Measurements from ENCODE around the gene SUGT1. TPM values are rescaled to one million over a fixed set of nuclear protein-coding genes. Genes with fewer than 3 reads are reported as not detected.
"Not testable (repeated sequence)": the region's sequence is repeated elsewhere in the genome, so short reads cannot be mapped to it uniquely, and the experiment has no call there.

Gene SUGT1
- total RNA-seq, 1 experiment from 2014 or later = 16.9 TPM

DNA sequence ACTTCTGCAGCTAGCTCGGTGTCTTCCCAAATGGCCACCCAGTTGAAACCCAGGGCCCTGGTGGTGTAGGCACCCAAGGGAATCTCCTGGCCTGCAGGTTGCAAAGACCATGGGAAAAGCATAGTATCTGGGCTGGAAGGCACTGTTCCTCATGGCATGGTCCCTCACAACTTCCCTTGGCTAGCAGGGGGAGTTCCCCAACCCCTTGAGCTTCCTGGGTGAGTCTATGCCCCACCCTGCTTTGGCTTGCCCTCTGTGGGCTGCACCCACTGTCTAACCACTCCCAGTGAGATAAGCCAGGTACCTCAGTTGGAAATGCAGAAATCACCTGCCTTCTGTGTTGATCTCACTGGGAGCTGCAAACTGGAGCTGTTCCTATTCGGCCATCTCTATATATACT, 68.7 kb downstream of the SUGT1 start:
- DNase-seq (ENCODE audit: low read depth); in situ Hi-C loops (cut with HindIII; ENCODE audit: low pct_unique_long_range_greater_than_20kb, low sequenced_read_pairs): not testable (repeated sequence)

DNA sequence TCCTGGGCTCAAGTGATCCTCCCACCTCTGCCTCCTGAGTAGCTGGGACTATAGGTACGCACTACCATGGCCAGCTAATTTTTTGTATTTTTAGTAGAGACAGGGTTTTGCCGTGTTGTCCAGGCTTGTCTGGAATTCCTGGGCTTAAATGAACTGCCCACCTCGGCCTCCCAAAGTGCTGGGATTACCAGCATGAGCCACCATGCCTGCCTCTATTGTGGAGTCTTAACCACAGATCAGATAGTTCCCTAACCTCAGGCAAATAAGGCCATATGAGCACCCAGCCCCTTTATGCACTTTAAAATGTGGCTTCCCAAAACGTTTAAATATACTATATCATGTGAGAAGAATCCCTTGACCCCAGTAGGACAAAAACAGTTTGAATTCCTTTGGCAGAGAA, 70.5 kb downstream of the SUGT1 start:
- in situ Hi-C loops (cut with HindIII; ENCODE audit: low pct_unique_long_range_greater_than_20kb, low sequenced_read_pairs) = no loop called here
- DNase-seq (ENCODE audit: low read depth) = no peak

DNA sequence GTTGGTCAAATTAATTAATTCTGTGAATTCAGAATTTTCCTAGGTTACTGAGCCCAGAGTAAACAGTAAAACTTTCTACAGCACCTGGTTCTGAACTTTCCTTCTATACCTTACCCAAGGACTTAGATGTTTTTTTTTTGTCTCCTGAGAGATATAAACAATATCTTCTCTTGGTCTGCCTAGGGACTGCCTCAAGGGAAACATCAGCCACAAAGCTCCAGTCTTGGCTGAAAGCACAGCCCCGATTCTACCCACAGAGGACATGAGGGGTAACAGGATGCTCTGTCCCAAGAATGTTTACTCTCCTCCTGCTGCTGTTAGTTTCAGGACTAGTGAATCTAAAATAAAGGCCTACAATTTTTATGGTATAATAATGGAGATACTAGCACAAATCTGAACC, 72.7 kb downstream of the SUGT1 start:
- DNase-seq (ENCODE audit: low read depth) = no peak
- in situ Hi-C loops (cut with HindIII; ENCODE audit: low pct_unique_long_range_greater_than_20kb, low sequenced_read_pairs) = no loop called here

DNA sequence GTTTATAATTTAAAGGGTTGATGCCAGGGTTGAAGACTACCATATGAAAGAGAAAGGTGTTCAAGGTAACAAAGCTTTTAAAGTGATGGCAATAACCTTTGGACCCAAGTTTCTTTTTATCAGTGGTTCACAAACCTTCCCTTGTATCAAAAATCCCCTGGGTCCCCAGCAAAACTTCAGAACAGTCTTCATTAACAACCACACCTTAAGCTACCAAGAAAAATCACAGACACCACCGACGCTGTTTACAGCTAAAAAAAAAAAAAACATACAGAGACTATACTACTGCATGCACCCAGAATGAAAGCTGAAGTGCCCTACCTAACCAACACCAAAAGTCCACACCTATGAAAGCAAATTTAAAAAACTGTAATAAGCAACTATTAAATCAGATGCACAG, 73.6 kb downstream of the SUGT1 start:
- in situ Hi-C loops (cut with HindIII; ENCODE audit: low pct_unique_long_range_greater_than_20kb, low sequenced_read_pairs) = no loop called here

DNA sequence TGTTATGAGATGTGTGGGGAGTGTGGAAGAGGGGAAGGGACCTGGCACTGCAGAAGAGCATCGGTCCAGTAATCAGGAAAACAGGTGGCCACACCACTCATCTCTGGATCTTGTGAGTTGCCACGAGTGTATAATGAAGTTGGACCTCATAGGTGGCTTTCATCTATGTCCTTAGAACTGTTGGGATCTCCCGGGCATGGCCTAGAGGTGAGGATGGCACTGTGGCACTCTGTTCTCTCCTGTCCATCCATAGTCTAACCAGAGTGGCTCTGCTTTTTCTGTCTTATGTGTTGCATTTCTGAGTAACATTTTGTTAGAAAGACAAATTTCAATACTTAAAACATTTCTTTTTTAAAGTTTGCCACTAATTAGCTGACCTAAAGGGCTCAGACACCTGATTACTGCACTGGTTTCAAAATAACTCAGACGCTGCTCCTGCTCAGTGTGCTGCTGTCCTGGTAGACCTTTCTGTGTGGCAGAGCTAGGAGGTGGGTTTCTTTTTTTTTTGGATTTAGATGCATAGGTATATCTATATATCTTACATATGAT, 81.5 kb downstream of the SUGT1 start:
- in situ Hi-C loops (cut with HindIII; ENCODE audit: low pct_unique_long_range_greater_than_20kb, low sequenced_read_pairs) = no loop called here

More for the DNA sequence above, 73.6 kb downstream of the SUGT1 start:
- no peak for DNase-seq (ENCODE audit: low read depth)

DNA sequence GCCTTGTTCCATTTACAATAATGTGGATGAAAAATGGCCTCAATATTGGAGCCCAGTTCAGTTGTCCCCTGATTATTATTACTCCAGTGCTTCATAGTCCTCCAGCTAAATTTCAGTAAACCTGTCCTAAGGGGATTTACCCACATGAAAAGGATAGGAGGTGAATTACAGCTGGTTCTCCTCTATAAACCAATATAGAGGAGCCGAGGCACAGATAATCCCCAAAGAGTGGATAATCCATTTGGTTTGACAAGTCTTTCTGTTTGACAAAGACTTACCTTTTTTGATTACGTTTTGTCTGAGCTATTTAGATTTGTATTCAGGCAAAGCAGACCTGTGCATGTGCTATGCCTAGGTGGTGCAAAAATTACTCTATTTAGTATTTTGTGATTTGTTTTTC, 84.3 kb downstream of the SUGT1 start:
- in situ Hi-C loops (cut with HindIII; ENCODE audit: low pct_unique_long_range_greater_than_20kb, low sequenced_read_pairs) = no loop called here
- no peak for DNase-seq (ENCODE audit: low read depth)

More for the DNA sequence above, 81.5 kb downstream of the SUGT1 start:
- no peak for DNase-seq (ENCODE audit: low read depth)

DNA sequence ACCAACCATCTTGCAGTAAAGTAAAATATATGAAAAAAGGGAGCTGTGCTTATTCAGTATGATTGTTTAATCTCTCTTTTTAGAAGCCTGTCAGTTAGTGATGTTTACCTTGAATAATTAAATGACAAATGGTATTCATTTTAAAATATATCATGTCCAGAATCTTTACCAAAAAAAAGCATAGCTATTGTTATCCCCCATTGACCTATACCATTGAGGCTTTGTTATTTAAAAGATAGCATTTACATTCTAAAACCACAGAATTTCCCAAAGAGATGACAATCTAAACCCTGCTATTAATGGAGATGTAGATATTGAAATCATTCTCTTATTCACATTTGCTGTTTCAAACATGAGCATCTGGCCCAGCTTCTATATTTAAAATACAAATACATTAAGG, 84.8 kb downstream of the SUGT1 start:
- in situ Hi-C loops (cut with HindIII; ENCODE audit: low pct_unique_long_range_greater_than_20kb, low sequenced_read_pairs) = no loop called here
- no peak for DNase-seq (ENCODE audit: low read depth)

DNA sequence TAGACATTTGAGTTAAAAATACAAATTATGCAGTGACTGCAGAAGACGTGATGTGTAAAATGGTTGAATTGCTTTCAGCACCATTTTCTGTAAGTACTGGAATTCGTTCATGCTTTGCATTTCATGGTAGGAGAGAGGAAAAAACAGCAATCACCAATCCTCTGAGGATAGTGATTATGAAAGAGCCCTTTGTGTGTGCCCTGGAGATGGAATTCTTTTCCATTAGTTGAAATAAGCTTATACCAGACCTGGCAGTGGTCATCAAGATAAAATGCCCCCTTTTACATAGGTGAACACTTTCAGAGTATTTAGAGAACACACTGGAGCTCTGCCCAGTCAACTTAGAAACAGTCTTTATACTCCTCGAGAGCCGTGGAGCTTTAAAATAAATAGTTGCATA, 85.3 kb downstream of the SUGT1 start:
- no peak for DNase-seq (ENCODE audit: low read depth)
- in situ Hi-C loops (cut with HindIII; ENCODE audit: low pct_unique_long_range_greater_than_20kb, low sequenced_read_pairs) = no loop called here

DNA sequence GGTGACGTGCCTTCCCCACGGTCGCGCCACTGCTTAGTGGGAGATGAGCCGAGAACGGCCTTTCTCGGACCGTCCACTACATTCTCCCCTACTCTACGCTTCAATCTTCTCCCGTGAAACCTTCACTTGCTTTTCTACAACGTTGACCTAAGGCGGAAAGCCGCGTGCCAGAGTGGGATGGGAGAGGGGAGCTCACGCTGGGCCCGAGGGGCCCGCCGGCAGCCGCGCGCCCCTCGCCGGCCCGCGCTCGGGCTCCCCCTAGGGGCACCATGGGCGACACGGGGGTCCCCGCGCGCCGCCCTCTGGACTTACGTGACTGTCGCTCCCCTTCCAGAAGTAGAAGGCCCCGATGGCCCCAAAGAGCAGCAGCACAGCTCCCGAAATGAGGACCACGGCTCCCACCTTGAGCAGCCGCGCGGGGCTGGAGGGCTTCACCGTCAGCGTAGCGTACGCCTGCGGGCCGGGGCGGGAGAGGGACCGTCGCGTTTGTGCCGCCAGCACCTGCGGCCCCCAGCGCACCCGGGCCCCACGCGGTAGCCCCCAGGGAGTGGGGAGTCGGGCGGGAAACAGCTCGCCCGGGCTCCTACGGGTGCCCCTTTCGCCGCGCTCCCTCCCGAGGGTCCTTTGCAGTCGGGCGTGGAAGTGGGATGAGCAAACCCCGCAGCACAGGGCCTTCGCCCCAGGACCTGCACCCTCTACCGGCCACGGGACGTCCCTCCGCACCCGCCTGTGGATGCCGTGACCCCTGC, 86.3 kb downstream of the SUGT1 start:
- no peak for DNase-seq (ENCODE audit: low read depth)

DNA sequence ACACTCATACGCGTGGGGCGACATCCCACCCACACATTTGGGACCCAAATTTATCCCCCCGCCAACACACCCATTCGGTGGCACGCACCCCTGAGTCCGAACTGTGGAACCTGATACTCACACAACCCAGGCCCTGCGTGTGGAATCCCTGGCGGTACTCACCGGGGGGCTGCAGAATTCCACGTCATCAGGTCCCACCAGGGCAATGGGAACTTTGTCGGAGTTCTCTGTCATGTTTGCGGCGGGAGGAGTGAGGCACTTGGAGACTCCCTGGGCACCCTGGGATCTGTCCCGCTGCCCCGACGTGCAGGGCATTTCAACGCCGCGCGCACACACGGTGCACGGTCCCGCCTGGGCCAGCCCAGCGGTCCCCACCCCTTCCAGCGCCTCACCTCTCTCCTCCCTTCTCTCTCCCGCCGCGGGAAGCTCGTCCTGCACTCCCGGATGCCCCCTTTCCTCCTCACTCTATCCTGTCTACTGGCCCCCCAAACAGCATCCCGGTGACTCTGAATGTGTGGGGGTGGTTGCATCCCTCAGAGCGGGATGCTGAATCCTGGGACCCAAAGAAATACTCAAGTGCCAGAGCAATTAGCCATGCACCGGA, 86.9 kb downstream of the SUGT1 start, which contains the start of gene CNMD:
Gene CNMD, minus strand, starts transcription at position 353 of the 604 bp plus-strand sequence. Its CDS starts 119 bp downstream, at position 234.
- no peak for DNase-seq (ENCODE audit: low read depth)
- in situ Hi-C loops (cut with HindIII; ENCODE audit: low pct_unique_long_range_greater_than_20kb, low sequenced_read_pairs) = no loop called here

More for the DNA sequence above, 86.3 kb downstream of the SUGT1 start:
- in situ Hi-C loops (cut with HindIII; ENCODE audit: low pct_unique_long_range_greater_than_20kb, low sequenced_read_pairs) = no loop called here

DNA sequence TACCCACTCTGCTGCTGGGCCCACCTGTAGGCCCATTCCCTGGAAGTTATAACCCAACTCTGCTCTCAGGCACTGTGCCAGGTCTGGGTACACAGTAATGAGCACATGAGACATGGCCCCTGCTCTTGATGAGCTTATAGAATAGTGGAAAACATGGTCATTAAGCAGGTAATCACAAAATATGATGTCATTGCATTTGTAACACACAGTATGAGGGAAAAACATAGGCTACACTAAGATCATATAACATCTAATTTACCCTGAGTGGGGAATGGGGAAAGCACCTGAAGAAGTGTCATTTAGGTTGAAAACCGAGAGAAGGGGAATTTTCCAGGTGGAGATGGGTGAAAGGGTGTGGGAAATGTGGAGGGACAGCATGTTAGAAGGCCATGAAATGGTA, 90.9 kb downstream of the SUGT1 start:
- no peak for DNase-seq (ENCODE audit: low read depth)
- in situ Hi-C loops (cut with HindIII; ENCODE audit: low pct_unique_long_range_greater_than_20kb, low sequenced_read_pairs) = no loop called here

DNA sequence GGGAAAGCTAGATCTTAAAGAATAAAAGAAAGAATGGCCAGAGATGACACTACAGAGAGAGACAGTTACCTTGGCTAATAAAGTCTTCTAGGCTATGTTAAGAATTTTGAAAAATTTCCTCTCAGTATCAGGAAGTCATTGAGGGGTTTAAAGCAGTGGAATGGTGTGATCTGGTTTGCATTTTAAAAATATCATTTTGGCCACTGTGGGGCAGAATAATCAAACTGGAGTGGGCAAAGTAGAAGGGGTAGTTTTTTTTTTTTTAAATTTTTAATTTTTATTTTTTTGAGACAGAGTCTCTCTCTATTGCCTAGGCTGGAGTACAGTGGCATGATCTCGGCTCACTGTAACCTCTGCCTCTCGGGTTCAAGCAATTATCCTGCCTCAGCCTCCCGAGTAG, 91.4 kb downstream of the SUGT1 start:
- DNase-seq (ENCODE audit: low read depth) = no peak
- in situ Hi-C loops (cut with HindIII; ENCODE audit: low pct_unique_long_range_greater_than_20kb, low sequenced_read_pairs) = no loop called here

DNA sequence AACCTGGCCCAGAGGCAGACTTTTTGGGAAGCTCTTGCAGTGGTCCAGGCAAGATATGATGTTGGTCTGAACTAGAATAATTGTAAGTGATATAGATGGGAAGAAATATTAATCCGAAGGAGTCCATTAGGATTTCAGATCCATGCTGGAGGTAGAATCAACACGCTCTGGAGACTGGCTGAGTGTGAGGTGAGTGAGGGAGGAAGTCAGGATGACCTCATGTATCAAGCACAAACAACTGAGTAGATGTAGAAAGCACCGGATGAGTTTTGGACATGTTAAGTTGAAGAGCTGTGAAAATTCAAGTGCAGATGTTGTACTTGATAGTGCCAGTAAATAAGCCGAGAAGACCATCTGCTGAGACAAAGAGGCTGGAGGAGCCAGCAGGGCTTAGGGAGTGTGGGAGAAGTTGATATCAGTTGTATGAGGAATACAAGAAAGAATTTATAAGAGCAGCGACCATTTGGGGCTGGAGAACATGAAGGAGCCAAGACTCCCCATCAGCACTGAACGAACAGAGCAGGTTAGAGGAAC, 92.3 kb downstream of the SUGT1 start:
- no peak for DNase-seq (ENCODE audit: low read depth)
- in situ Hi-C loops (cut with HindIII; ENCODE audit: low pct_unique_long_range_greater_than_20kb, low sequenced_read_pairs) = no loop called here

DNA sequence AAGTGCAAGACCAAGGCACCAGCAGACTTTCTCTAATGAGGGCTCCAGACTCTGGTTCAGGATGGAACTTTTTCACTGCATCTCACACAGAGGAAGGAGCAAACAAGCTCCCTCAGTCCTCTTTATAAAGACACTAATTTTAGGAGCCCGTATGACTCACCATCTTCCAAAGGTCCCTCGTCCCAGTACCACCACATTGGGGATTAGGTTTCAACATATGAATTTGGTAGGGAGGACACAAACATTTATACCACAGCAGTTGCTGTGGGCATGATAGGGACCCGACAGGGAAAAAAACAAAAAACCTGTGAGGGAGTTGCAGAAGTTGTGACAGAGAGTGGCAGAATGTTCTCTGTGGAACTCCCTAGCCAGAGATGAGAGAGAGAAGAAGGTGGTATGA, 93.5 kb downstream of the SUGT1 start:
- in situ Hi-C loops (cut with HindIII; ENCODE audit: low pct_unique_long_range_greater_than_20kb, low sequenced_read_pairs) = no loop called here
- DNase-seq (ENCODE audit: low read depth) = no peak

DNA sequence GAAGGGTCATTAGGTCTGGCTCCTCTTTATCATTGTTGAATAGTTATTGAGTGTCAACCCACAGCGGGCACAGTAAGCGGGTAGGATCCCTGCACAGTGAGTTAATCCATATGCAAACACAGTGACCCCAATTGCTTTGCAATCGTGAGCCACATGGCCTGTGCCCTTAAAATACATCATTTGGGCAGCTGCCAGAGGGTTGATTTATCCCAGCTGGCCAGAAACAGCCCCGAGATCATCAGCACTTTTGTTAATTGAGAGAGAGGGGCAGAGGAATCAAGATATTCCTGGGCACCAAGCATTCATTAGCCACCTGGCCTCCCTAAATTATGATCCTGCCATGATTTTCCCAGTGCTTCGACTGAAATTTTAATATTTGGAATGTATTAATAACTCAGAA, 96.8 kb downstream of the SUGT1 start:
- in situ Hi-C loops (cut with HindIII; ENCODE audit: low pct_unique_long_range_greater_than_20kb, low sequenced_read_pairs) = no loop called here

More for the DNA sequence above, 96.8 kb downstream of the SUGT1 start:
- DNase-seq (ENCODE audit: low read depth) = no peak

Other genes starting within 250 kb of the SUGT1 start
- gene THSD1, start 246.7 kb upstream of the SUGT1 start, total RNA-seq (2014; rRNA removed; shearing (Covaris generic); ENCODE audit: low replicate concordance) = 45.2 and 47.5 TPM in 2 replicates
- gene VPS36, start 202.2 kb upstream of the SUGT1 start, total RNA-seq (2014; rRNA removed; shearing (Covaris generic); ENCODE audit: low replicate concordance) = 9.1 and 9.3 TPM in 2 replicates
- gene CKAP2, start 197.4 kb upstream of the SUGT1 start, total RNA-seq (2014; rRNA removed; shearing (Covaris generic); ENCODE audit: low replicate concordance) = 24.1 and 26.5 TPM in 2 replicates
- gene HNRNPA1L2, start 10.4 kb upstream of the SUGT1 start, total RNA-seq (2014; rRNA removed; shearing (Covaris generic); ENCODE audit: low replicate concordance) = 0.49 and 0.91 TPM in 2 replicates
- gene CNMD, start 87.0 kb downstream of the SUGT1 start, total RNA-seq (2014; rRNA removed; shearing (Covaris generic); ENCODE audit: low replicate concordance) = not detected in 2 replicates
- not detected in 2 replicates for gene PCDH8, start 195.8 kb downstream of the SUGT1 start, total RNA-seq (2014; rRNA removed; shearing (Covaris generic); ENCODE audit: low replicate concordance)